Stimulated activated CD4-positive, alpha-beta T cell treated with anti-CD3 and anti-CD28 coated beads, Interleukin-4, amount 100 ng/mL, for 48 hours (primary cell): ENCODE data around the gene WSB1.
A peak's percentile ranks its signal among the peaks of the same experiment; 100 is the strongest.
"Not testable (repeated sequence)": the region's sequence is repeated elsewhere in the genome, so short reads cannot be mapped to it uniquely, and the experiment has no call there.

Experiments used
- DNase-seq, 2 donors: peaks; one replicate each; pipeline ENCODE4 v3.0.0-alpha.2; 2020; ENCODE audit warnings: low read depth in 2 of 2

WSB1 gene

DNA sequence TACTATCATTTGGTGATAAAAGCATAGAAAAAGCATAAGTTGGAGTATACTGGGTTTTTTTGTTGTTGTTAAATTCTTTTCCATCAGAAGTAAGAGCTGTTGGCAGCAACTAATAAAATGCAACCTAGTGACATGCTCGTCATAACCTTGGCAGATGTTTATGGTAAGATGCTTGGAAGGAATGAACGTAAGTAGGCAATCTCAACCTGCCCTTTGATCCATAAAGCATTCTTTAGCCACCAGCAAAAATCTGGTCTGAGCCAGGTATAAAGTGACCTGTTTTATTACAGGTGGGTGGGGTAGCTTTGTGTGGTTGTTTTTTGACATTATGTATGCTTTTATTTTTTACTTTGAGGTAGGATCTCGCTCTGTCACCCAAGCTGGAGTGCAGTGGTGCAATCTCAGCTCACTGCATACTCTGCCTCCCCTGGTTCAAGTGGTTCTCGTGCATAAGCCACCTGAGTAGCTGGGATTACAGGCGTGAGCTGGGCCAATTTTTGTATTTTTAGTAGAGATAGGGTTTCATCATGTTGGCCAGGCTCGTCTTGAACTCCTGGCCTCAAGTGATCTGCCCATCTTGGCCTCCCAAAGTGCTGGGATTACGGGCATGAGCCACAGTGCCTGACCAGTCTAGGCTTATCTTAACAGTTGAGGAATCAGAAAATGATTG lies 22.0 kb downstream of the WSB1 start:
- DNase-seq, result no peak

- DNase-seq, result no peak
Measured at GRCh38 chr17:27318228-27318627, 24.3 kb downstream of the WSB1 start.

DNA sequence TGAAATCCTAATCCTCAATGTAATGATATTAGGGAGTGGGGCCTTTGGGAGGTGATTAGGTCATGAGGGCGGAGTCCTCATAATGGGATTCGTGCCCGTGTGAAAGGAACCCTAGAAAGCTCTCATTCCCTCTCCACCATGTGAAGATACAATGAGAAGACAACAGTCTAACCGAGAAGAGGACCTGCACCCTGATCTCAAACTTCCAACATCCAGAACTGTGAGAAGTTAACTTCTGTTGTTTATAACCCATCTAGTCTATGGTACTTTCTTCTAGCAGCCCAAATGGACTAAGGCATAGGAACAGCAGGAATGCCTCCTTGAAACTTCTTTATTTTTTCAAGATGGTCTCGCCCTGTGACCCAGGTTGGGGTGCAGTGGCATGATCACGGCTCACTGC lies 24.7 kb downstream of the WSB1 start:
- no peak for DNase-seq

- DNase-seq, result no peak
Measured at GRCh38 chr17:27319541-27320221, 25.8 kb downstream of the WSB1 start.

GRCh38 chr17:27320222-27320560 lies 26.3 kb downstream of the WSB1 start:
- DNase-seq, result no peak

- DNase-seq, result no peak
Measured at GRCh38 chr17:27321372-27321771, 27.5 kb downstream of the WSB1 start.

GRCh38 chr17:27322026-27322425 lies 28.1 kb downstream of the WSB1 start:
- no peak for DNase-seq

- DNase-seq, result no peak
Measured at GRCh38 chr17:27322690-27323508, 29.0 kb downstream of the WSB1 start.

- DNase-seq, result no peak
Measured at GRCh38 chr17:27323538-27324215, 29.8 kb downstream of the WSB1 start.

GRCh38 chr17:27324771-27325339 lies 30.9 kb downstream of the WSB1 start:
- no peak for DNase-seq

DNA sequence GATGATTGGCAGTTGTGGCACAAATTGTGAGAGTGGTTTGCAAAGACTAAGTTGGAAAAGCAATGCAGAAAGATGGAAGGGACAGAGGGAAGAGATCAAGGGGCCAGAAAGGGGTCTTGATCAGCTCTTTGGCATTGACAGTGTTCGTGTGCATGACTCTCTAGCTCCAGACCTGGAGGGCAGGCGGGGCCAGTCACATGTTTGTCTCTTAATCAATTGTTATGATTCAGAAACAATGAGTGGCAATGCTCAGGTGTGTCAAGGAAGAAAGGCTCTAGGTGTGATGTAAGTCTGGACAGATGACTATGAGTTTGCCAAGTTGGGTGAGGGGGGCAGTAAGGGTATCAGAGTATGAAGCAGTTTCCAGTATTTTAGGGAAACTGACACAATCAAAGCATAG lies 32.1 kb downstream of the WSB1 start:
- no peak for DNase-seq

DNA sequence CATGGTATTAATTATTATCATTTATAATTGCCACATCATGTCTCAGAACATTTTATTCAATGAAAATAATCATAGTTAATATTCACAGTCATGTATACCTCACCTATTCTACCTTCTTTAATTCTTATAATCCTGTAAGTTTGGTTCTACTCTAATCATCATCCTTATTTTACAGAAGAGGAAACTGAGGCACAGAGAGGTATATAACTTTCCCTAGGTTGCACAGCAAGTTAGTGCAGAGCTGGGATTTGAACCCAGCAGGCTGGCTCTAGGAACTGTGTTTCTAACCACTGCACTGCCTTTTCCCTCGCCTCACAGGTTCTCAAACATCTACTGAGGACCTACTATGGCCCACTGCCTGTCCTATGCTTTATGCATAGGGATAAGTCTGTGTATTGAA lies 32.7 kb downstream of the WSB1 start:
- DNase-seq, result no peak

GRCh38 chr17:27327397-27327796 lies 33.5 kb downstream of the WSB1 start:
- no peak for DNase-seq

DNA sequence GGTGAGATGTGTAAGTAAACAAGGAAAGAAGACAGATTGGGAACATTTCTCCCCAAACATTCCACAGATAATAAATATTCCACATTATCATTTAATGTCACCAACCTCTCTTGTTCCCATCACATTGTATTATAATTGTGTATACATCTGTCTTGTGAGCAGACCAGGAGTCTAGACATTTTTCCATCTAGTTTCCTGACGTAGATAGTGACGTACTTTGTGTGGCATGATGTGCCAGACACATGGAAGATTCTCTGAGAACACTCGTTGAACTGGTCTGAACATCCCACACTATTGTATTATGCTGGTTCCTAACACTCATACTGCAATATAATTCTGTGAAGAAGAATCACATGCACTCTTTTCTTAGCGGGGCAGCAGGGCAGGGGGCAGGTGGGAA lies 34.0 kb downstream of the WSB1 start:
- no peak for DNase-seq

GRCh38 chr17:27328686-27329085 lies 34.8 kb downstream of the WSB1 start:
- not testable (repeated sequence) for DNase-seq

- no peak for DNase-seq
Measured at GRCh38 chr17:27329146-27329805, 35.4 kb downstream of the WSB1 start.

GRCh38 chr17:27332047-27332393 lies 38.1 kb downstream of the WSB1 start:
- DNase-seq, result no peak

GRCh38 chr17:27332485-27333409 lies 38.8 kb downstream of the WSB1 start:
- DNase-seq, result peak; percentile 83 to 90

GRCh38 chr17:27333410-27333980 lies 39.6 kb downstream of the WSB1 start:
- no peak for DNase-seq

DNA sequence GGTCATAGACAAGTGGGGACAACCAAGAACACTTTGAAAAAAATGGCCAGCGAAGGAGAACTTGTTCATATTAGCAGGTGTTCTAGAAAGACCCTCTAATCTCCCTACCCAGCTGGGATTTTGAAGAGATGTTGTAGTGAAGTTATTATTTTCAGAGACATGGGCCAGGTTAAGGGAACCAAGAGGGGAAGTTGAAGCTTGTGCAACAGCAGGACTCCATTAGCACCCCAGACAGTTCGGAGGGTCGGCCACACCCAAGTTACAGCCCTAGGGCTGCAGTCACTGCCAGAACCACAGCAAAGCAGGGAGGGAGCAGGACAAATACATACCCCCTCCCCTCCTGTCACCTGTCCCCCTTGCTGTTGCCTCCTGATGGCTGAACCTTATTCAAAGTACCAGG lies 42.3 kb downstream of the WSB1 start:
- no peak for DNase-seq
